ENCODE measurements around the gene CEP112.

The CEP112 gene

DNA sequence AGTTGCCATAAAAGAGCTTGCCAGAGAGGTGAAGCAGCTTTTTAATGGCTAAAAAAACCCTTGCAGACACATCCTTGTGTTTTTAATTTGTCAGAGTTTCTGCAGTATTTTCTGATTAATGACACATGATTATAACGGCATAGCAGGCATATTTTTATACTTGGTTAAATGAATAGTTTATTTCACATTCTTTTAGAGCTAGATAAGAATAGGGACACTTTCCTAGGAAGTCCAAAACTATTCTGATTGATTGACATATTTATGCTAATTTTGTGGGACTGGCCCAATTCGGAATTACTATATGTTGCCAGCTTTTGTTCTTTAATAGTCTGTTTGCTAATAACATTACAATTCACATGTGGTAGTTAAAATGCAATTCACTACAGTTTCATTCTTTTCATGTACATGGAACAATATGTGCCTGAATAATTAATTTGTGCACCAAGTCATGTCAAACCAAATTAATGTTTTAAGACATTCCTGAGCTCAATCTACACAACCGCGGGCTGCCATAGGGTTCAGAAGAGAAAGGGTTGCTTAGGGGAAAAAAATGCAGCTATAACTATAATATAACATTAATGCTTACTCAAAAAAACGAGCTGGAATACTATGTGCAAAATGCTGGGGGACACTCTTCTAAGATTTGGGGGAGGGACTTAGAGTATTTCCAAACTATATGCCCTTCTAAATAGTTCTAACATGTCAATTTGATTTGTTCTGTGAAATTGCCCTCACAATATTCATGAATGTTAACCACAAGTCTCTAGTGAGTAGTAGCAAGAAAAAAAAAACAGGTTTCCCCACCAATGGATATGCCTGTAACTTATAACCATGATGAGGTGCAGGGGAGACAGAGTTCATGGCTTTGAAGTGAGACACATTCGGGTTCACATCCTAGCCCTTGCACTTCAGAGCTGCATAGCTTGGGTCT, 305.4 kb downstream of the CEP112 start:
- no peak for TF ChIP-seq GATA3 (IDR thresholded peaks at IDR 0.05; ENCODE audit: low read depth, low read length)
- no peak for TF ChIP-seq GATA2 (IDR thresholded peaks at IDR 0.05; ENCODE audit: low read depth, low read length)

DNA sequence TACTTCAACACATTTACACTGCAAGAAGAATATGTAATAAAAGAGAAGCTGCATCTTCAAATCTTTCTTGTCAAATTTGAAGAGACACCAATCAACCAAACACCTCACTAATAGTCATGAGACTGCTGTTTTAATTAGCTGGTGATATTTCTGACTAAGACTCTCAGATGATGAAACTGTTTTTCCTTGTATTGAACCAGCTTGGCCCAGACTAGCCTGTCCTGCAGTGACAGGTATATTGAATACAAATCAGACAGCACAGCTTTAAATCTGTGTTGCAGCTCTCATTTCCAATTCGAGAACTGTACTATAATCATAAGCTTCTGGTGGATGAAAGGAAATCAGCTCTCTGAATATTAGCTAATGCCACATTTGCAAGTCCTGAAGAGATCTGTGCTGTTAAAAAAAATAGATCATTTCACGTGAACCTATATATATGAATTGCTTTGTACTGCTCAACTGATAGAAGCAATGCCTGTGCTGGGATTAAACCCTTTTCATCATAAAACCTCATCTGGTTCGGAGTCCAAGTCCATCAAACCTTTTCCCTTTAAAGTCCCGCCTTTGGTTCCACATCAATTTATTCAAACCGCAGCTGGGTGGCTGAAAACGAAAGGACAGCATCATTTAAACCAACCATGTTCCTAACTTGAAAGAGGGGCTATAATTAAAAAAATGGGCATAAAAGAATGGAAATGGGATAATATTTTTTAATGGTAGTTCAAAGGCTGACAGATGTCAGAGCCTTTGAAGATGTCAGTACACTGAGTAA, 306.2 kb downstream of the CEP112 start:
- no peak for TF ChIP-seq GATA3 (IDR thresholded peaks at IDR 0.05; ENCODE audit: low read depth, low read length)
- TF ChIP-seq GATA2 (IDR thresholded peaks at IDR 0.05; ENCODE audit: low read depth, low read length), result no peak

DNA sequence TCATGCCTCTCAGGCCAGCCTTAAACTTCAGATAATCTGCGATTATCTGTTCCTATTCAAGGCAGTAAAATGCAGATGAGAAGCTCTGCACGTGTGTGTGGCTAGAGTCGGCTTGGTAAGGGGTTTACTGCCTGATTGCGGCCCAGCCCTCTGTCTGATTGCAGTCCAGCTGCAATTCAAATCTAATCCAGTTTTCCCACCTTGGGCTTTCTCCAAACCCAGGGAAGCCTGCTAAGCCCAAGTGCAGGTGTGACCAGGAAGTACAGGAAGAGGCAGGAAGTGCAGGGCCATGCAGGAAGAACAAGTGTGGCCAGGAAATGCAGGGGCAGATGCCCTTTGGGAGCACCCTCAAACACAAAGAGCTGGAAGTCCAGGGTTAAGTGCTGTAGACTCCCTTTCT, 314.9 kb downstream of the CEP112 start:
- TF ChIP-seq GATA2 (IDR thresholded peaks at IDR 0.05; ENCODE audit: low read depth, low read length) (no peak), GATA3 (IDR thresholded peaks at IDR 0.05; ENCODE audit: low read depth, low read length) (no peak)

DNA sequence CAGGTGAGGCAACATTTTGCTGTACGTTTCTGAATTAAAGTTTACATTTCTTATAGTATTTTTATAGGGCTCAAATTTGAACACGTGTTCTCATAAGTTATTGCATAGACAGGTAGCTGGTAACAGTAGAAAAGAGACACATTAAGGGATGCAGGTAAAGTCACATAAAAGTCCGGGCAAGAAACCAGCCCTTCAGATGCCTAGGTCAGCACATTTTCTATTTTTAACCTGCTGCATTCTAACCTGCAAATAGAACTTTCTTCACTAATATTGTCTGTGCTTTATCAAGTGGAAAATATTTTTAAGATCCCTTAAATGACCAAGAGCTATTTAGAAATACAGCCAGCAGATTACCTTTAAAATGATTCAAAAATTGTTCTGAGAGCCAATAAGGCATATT, 323.1 kb downstream of the CEP112 start:
- TF ChIP-seq GATA2 (IDR thresholded peaks at IDR 0.05; ENCODE audit: low read depth, low read length) (no peak), GATA3 (IDR thresholded peaks at IDR 0.05; ENCODE audit: low read depth, low read length) (no peak)

DNA sequence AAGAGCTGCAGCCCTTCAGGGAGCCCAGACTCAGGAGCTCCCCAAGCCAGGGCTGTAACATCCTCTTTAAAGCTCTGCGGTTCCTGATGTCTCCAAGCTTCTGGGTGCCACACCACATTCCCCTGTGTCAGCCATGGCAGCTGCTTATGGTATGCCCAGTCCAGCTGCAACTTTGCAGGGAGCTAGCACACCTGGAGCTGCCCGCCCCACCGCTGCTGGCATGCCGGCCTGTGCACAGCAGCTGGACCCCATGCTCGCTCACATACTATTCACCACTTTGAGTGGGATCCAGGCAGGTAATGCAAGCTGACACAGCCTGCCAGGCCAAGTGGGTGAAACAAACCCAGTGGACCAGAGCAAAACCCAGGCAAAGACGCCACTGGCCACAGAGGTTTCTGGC, 324.9 kb downstream of the CEP112 start:
- TF ChIP-seq GATA2 (IDR thresholded peaks at IDR 0.05; ENCODE audit: low read depth, low read length) (no peak), GATA3 (IDR thresholded peaks at IDR 0.05; ENCODE audit: low read depth, low read length) (no peak)

DNA sequence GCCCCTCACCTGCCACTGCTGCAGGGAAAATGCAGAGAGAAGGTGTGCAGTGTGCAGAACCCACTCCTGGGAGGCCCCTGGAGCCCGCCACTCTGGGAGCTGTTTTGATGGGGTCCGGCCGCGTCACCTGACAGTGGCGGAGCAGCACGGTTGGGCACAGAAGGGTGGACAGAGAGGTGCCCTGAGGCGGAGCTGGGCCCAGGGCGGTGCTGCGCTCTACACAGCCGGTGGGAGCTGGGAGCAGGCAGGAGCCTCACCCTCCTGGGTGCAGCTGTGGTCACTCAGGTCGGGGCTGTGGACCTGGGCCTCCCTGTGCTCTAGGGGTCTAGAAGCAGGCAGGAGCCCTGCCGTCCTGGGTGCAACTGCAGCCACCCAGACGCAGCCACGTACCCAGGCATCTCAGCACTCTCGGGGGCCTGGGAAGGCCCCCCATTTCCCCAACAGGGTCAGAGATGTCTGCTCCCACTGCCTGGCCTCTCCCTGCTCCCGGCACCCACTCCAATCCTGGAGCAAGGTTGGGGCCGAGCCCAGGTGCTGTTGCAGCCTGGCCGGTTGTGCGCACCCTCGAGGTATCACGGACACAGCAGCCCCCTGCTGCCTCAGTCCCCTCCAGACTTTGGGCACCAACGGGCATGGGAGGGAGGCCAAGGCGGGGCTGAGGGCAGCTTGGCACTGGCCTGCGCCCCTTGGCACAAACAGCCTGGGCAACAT, 326.1 kb downstream of the CEP112 start:
- TF ChIP-seq GATA2 (IDR thresholded peaks at IDR 0.05; ENCODE audit: low read depth, low read length), result no peak
- TF ChIP-seq GATA3 (IDR thresholded peaks at IDR 0.05; ENCODE audit: low read depth, low read length), result no peak

DNA sequence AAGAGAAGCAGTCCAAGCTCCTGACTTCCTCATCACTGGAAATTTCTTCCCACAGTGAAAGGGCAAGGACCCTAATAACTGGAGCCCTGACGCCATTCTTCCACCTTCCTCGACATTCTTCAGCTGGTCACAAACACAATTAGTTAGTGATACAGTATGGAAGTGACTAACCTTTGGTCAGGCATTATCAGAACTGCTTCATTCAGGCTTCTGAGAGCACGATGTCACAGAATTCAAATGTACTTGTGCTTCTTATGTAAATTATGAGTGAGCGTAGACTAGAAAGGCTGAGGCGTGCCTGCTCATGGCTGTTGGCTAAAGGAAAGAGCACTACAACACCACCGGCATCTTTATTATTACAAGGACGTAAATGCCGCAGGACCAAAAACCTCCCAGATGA, 327.5 kb downstream of the CEP112 start:
- TF ChIP-seq GATA3 (IDR thresholded peaks at IDR 0.05; ENCODE audit: low read depth, low read length), result no peak
- no peak for TF ChIP-seq GATA2 (IDR thresholded peaks at IDR 0.05; ENCODE audit: low read depth, low read length)

DNA sequence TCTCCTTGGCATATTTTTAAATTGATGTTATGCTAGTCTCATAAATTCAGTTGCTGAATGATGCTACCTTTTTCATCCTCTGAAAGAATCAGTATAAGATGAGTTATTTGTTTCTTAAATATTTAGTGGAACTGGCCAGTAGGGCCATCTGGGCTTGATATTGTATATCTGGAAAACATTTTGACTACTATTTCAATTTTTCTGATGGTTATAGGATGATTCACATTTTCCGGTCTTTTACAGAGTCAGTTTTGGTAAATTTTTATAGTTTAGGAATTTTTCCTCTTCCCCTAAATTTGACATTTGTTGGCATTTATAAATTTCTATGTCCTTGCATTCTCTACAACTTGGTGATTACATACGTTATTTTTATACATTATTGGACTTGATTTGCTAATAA, 334.2 kb downstream of the CEP112 start:
- TF ChIP-seq GATA2 (IDR thresholded peaks at IDR 0.05; ENCODE audit: low read depth, low read length) (no peak), GATA3 (IDR thresholded peaks at IDR 0.05; ENCODE audit: low read depth, low read length) (no peak)

DNA sequence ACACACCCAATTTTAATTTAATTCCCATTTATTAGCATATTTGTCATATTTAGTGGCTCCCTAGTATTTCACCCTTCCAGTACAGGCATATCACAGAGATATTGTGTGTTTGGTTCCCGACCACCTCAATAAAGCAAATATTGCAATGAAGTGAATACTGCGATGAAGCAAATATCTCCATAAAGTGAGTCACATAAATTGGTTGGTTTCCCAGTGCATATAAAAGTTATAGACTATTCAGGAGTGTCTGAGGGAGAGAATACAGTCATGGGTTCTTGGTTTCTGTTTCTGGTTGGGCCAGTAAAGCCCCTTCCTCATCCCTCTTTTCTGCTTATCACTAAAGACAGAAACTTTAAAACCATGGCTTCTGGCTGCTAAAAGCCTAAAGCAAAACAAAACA, 335.1 kb downstream of the CEP112 start:
- TF ChIP-seq GATA3 (IDR thresholded peaks at IDR 0.05; ENCODE audit: low read depth, low read length) (no peak), GATA2 (IDR thresholded peaks at IDR 0.05; ENCODE audit: low read depth, low read length) (no peak)

DNA sequence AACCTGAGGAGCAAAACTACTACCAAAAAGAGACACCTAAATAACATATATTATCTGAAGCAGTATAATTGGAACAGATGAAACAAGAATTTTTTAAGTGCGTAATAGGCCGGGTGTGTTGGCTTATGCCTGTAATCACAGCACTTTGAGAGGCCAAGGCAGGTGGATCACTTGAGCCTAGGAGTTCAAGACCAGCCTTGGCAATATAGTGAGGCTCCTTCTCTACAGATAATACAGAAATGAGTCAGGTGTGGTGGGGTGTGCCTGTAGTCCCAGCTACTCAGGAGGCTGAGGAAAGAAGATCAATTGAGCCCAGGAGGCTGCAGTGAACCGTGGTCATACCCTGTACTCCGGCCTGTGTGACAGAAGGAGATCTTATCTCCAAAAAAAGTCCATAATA, 336.3 kb downstream of the CEP112 start:
- no peak for TF ChIP-seq GATA2 (IDR thresholded peaks at IDR 0.05; ENCODE audit: low read depth, low read length)
- no peak for TF ChIP-seq GATA3 (IDR thresholded peaks at IDR 0.05; ENCODE audit: low read depth, low read length)

DNA sequence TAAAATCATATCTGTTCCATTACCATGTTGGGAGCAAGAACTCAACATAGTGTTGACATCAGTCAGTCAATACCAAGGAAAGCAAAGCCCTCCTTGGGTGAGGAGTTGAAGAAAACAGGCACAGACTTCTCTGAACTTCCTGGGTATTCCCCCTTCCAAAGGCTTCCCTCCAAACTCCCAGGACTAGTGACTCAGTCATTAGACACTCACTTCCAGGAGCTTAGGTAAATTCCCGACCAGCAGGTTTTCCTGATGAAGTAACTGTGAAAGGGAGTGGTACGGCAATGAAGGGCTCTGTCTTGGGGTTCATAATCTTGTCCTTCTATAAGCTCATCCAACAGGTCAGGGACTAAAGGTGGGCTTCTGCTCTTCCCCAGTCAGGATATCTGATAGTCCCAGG, 336.7 kb downstream of the CEP112 start:
- TF ChIP-seq GATA3 (IDR thresholded peaks at IDR 0.05; ENCODE audit: low read depth, low read length) (no peak), GATA2 (IDR thresholded peaks at IDR 0.05; ENCODE audit: low read depth, low read length) (no peak)

DNA sequence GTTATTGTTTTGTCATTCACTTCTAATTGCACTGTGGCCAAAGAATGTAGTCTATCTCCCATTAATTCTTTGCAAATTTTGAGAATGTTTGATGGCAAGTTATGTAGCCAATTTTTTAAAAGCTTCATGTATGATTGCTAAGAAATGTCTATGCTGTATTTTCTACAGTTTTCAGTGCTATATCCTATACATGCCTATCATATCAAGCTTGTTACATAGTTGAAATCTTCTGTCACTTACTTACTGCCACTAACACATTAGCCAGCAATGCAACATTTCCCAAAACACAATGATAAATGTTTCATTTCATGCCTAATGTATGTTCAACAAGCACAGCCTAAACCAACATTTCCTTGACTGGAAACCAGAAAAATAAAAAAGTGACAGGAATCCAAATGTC, 338.1 kb downstream of the CEP112 start:
- TF ChIP-seq GATA2 (IDR thresholded peaks at IDR 0.05; ENCODE audit: low read depth, low read length) (no peak), GATA3 (IDR thresholded peaks at IDR 0.05; ENCODE audit: low read depth, low read length) (no peak)

DNA sequence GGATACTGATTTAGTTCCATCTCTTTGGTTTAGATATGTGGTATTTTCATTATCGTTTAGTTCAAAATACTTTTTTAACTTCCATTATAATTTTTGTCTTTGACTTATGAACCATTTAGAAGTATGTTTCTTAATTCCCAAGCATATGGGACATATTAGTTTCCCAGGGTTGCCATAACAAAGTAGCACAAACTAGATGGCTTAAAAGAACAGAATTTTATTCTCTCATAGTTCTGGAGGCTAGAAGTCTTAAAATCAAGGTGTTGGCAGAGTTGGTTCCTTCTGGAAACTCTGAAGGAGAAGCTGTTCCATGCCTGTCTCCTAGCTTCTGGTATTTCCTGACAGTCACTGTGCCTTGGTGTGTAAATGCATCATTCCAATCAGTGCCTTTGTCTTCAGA, 339.0 kb downstream of the CEP112 start:
- TF ChIP-seq GATA2 (IDR thresholded peaks at IDR 0.05; ENCODE audit: low read depth, low read length) (no peak), GATA3 (IDR thresholded peaks at IDR 0.05; ENCODE audit: low read depth, low read length) (no peak)
